Breast epithelium (tissue), 4 donors: Measurements from ENCODE around the gene RPS6KA4. TPM values are rescaled to one million over a fixed set of nuclear protein-coding genes. Genes with fewer than 3 reads are reported as not detected.

Source experiments
- DNase-seq, 2 donors: peaks; one replicate each; pipeline ENCODE4 v3.0.0-alpha.2; 2019; ENCODE audit warnings: low spot score in 2 of 2
- H3K27ac ChIP-seq, 2 donors: fragments of 200-600 bp; sonication (generic) in 1 of 2; one replicate each; pipeline ENCODE4 v1.5.1; 2016 to 2019; ENCODE audit warnings: mild to moderate bottlenecking in 1 of 2
- H3K27me3 ChIP-seq, 2 donors: fragments of 200-600 bp; sonication (generic) in 1 of 2; one replicate each; pipeline versions ENCODE4 v1.5.1 to v1.6.0; 2017 to 2019; ENCODE audit warnings: control low read depth in 1 of 2, mild to moderate bottlenecking in 1 of 2
- H3K36me3 ChIP-seq: fragments of 200-600 bp; one replicate; pipeline ENCODE4 v1.5.1; 2019
- H3K4me1 ChIP-seq, 2 donors: fragments of 200-600 bp; sonication (generic); one replicate each; pipeline ENCODE4 v1.5.1; 2016 to 2019; ENCODE audit warnings: control low read depth in 1 of 2
- H3K4me3 ChIP-seq, 3 donors: fragments of 200-600 bp; sonication (generic); 1 replicate in 2 of 3; 2 replicates in 1 of 3; pipeline ENCODE4 v1.5.1; 2016 to 2019; ENCODE audit warnings: mild to moderate bottlenecking in 3 of 3, moderate library complexity in 2 of 3
- H3K9me3 ChIP-seq, 2 donors: fragments of 200-600 bp; sonication (generic) in 1 of 2; one replicate each; pipeline ENCODE4 v1.5.1; 2016 to 2019; ENCODE audit warnings: control low read depth in 1 of 2
- POLR2A ChIP-seq: fragments of 450-650 bp; IDR thresholded peaks from one replicate; pipeline ENCODE4 v1.6.1; 2016; ENCODE audit warnings: antibody characterized with exemption, mild to moderate bottlenecking, moderate library complexity
- POLR2AphosphoS5 ChIP-seq, 3 donors: sonication (generic); formaldehyde crosslinking; IDR thresholded peaks; one replicate each; pipeline ENCODE4 v1.6.1; 2017; ENCODE audit warnings: antibody characterized with exemption in 3 of 3
- intact Hi-C: fragments of 100-400 bp; cut with DNase I; formaldehyde crosslinking; loops from one replicate; pipeline ENCODE4 v1.15.1; 2023; ENCODE audit warnings: low total_unique reads
- total RNA-seq, 3 donors: library from RNA; depleted of rRNA; stranded (reverse); fragments of >200 nt; gene quantifications; one replicate each; pipeline ENCODE4 v1.1.0, GENCODE V29; 2016
- TF ChIP-seq, protein P1 (sequence below), 3 donors: fragments of 450-650 bp; IDR thresholded peaks; one replicate each; pipeline ENCODE4 v1.5.1; 2016 to 2017; ENCODE audit warnings: antibody characterized with exemption in 3 of 3, mild to moderate bottlenecking in 3 of 3, moderate library complexity in 3 of 3

RPS6KA4 gene
- total RNA-seq, 3 donors from 2014 or later = 16.7 to 20.6 (median 19.4) TPM

DNA sequence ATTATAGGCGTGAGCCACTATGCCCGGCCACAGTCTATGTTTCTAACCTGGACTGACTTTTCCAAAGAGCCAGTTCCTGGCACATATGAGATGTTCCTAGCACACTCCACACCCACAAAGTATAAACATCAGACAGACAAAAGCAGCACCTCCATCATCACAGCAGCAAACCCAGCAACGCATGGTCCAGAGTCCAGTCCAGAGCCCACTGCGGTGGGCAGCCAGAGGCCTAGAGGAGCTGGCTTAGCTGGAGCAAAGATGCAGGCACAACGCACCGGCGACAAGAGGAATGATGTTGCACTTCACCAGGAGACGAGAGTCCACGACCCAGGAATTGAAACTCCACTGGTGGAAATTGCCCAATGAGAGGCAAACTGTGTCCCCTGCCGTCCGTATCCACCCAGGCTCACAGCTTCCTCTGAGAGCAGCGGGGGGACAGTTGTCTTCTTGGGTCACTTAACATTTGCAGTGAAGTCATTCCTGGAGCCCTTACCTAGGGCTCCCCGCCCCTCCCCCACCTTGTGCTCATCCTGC is 36.6 kb downstream of the RPS6KA4 start:
- Histone ChIP-seq H3K4me3 (no peak overlapping the region), H3K4me1 (no peaks in the 10 kb centered on the region)

DNA sequence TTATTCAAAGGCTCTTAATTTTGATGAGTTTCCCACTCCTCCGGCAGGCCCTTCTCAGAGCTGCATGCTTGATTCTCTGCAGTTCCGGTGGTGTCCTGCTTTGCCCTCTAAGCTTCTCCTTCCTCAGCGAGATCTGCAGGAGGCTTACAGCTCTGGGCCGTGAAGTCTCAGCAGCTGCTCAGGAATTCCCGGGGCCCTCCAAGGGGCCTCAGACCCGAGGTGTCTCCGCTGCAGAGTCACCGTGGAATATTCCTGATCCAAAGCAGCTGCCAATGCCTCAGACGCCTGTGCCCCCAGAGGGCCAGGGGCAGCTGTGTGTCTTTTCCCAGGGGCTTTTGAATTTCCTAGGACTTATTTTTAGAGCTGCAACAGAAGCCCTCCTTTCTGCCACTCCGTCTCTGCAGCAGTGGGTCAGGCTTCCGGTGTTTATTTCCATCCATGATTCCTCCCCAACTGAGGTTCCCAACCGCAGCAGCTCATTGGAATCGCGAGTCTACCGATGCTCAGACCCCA is 37.2 kb downstream of the RPS6KA4 start:
- no peak overlapping the region for H3K4me3 ChIP-seq
- no peaks in the 10 kb centered on the region for H3K27me3 ChIP-seq
- no peaks in the 10 kb centered on the region for H3K9me3 ChIP-seq
- no peak for DNase-seq
- no peak overlapping the region for H3K27ac ChIP-seq
- H3K36me3 ChIP-seq = no peaks in the 10 kb centered on the region
- TF ChIP-seq POLR2AphosphoS5 (IDR thresholded peaks at IDR 0.05) = no peak
- TF ChIP-seq, protein P1, sequence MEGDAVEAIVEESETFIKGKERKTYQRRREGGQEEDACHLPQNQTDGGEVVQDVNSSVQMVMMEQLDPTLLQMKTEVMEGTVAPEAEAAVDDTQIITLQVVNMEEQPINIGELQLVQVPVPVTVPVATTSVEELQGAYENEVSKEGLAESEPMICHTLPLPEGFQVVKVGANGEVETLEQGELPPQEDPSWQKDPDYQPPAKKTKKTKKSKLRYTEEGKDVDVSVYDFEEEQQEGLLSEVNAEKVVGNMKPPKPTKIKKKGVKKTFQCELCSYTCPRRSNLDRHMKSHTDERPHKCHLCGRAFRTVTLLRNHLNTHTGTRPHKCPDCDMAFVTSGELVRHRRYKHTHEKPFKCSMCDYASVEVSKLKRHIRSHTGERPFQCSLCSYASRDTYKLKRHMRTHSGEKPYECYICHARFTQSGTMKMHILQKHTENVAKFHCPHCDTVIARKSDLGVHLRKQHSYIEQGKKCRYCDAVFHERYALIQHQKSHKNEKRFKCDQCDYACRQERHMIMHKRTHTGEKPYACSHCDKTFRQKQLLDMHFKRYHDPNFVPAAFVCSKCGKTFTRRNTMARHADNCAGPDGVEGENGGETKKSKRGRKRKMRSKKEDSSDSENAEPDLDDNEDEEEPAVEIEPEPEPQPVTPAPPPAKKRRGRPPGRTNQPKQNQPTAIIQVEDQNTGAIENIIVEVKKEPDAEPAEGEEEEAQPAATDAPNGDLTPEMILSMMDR (IDR thresholded peaks at IDR 0.05) = no peak
- no peak for TF ChIP-seq POLR2A
- intact Hi-C loops = no loop called here
- no peaks in the 10 kb centered on the region for H3K4me1 ChIP-seq

More for the DNA sequence above, 36.6 kb downstream of the RPS6KA4 start:
- Histone ChIP-seq H3K27me3 (no peaks in the 10 kb centered on the region), H3K9me3 (no peaks in the 10 kb centered on the region), H3K27ac (no peak overlapping the region), H3K36me3 (no peaks in the 10 kb centered on the region)
- TF ChIP-seq POLR2AphosphoS5 (IDR thresholded peaks at IDR 0.05) (no peak), POLR2A (no peak)
- TF ChIP-seq, protein P1 (IDR thresholded peaks at IDR 0.05) = no peak
- intact Hi-C loops = no loop called here
- no peak for DNase-seq

DNA sequence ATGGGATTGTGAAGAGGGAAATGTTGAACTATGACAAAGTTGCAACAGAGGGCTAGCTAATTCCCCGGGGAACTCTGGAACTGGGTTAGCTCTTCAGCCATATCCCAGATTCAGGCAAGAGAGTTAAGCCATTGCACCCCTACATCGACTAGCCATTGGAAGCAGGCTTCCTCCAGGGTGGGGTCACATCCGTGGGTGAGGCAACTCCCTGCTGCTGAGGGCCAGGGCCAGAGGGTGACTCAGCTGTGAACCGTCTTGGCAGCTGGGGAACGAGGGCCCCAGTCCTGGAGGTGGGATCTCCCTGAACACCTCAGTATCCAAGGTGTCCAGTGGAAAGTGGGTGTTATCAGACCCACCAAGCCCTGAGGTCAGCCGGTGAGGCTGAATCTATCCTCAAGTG is 41.1 kb downstream of the RPS6KA4 start:
- intact Hi-C loops = no loop called here
- Histone ChIP-seq H3K4me1 (no peaks in the 10 kb centered on the region), H3K36me3 (no peaks in the 10 kb centered on the region), H3K27ac (no peak overlapping the region), H3K4me3 (no peak overlapping the region), H3K27me3 (no peaks in the 10 kb centered on the region), H3K9me3 (no peaks in the 10 kb centered on the region)
- no peak for DNase-seq
- no peak for TF ChIP-seq POLR2A
- TF ChIP-seq, protein P1 (IDR thresholded peaks at IDR 0.05) = no peak
- TF ChIP-seq POLR2AphosphoS5 (IDR thresholded peaks at IDR 0.05) = no peak

DNA sequence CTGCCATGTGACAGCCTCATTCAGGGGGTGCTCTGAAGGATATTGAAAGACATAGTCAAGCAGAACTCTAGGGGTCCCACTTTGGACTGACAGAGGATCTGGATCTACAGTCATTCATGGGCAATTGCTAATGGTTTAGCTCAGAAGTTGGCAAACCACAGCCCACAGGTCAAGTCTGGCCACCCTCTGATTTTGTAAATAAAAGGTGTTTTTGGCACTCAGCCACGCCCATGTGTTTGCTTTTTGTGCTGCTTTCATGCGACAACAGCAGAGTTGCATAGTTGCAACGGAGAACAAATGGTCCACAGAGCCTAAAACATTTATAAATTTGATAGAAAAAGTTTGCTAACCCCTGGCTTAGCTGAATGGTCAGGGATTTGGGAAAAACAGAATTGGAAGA is 41.7 kb downstream of the RPS6KA4 start:
- Histone ChIP-seq H3K27me3 (no peaks in the 10 kb centered on the region), H3K27ac (no peak overlapping the region), H3K4me3 (no peak overlapping the region), H3K9me3 (no peaks in the 10 kb centered on the region), H3K36me3 (no peaks in the 10 kb centered on the region), H3K4me1 (no peaks in the 10 kb centered on the region)
- TF ChIP-seq, protein P1 (IDR thresholded peaks at IDR 0.05) = no peak
- TF ChIP-seq POLR2AphosphoS5 (IDR thresholded peaks at IDR 0.05) = no peak
- no peak for TF ChIP-seq POLR2A
- intact Hi-C loops = no loop called here
- DNase-seq = no peak

DNA sequence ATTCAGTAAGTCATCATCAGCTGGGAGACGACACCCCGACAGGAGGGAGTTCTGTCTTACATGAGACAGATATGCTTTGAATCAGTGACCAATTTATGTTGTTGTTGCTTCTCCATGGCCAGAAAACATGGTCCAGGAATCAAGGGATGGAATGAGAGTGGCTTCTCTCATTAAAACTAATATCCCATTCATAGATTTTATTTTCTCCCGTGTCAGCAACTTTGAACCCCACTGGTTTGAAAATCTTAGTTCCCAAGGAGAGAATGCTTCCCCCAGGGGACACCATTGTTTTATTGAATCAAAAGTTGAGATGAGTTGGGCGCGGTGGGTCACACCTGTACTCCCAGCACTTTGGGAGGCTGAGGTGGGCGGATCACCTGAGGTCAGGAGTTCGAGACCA is 42.8 kb downstream of the RPS6KA4 start:
- Histone ChIP-seq H3K27me3 (no peaks in the 10 kb centered on the region), H3K36me3 (no peaks in the 10 kb centered on the region), H3K4me1 (no peaks in the 10 kb centered on the region), H3K4me3 (no peak overlapping the region), H3K27ac (no peak overlapping the region), H3K9me3 (no peaks in the 10 kb centered on the region)
- no peak for DNase-seq
- intact Hi-C loops = no loop called here
- TF ChIP-seq POLR2A (no peak), POLR2AphosphoS5 (IDR thresholded peaks at IDR 0.05) (no peak)
- TF ChIP-seq, protein P1 (IDR thresholded peaks at IDR 0.05) = no peak
